Effector CD4-positive, alpha-beta T cell (primary cell): ENCODE data around the gene CPA2.
"Not testable (repeated sequence)": the region's sequence is repeated elsewhere in the genome, so short reads cannot be mapped to it uniquely, and the experiment has no call there.

Experiments
- DNase-seq: peaks from one replicate; pipeline ENCODE4 v3.0.0-alpha.2; 2020

Gene CPA2

DNA sequence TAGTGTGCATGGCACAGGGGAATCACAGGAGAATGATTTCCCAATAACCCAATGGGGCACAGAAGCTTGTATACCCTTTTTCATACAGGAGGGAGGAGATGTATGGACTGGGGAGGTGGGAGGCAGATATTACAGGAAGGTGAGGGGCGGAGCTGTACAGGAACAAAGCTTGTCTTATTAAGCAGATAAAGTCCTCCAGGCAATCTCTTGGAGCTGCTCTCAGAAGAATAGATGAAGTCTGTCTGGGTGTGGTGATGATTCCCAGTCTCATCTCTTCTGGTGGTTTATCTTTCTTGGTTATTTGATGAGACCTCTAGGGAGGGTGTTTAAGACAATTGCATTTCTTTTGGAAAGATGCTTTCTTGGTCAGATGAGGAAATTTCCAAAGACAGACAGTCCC, 52.9 kb downstream of the CPA2 start:
- DNase-seq, result no peak

DNA sequence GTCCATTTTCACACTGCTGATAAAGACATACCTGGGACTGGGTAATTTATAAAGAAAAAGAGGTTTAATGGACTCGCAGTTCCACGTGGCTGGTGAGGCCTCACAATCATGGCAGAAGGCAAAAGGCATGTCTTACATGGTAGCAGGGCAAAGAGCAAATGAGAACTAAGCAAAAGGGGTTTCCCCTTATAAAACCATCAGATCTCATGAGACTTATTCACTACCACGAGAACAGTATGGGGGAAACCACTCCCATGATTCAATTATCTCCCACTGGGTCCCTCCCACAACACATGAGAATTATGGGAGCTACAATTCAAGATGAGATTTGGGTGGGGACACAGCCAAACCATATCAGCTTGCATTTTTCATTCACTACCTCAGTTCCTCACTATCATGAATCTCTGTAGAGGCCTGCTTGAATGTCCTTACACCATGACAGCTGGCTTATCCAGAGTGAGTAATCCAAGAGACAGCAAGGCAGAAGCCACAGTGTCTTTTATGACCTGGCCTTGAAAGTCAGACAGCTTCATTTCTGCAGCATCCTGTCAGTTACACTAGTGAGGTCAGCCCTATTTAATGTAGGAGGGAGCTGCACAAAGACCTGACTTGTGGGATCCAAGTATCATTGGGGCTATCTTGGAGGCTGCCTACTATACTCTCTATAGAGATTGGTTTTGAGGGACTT, 55.0 kb downstream of the CPA2 start:
- DNase-seq, result not testable (repeated sequence)

DNA sequence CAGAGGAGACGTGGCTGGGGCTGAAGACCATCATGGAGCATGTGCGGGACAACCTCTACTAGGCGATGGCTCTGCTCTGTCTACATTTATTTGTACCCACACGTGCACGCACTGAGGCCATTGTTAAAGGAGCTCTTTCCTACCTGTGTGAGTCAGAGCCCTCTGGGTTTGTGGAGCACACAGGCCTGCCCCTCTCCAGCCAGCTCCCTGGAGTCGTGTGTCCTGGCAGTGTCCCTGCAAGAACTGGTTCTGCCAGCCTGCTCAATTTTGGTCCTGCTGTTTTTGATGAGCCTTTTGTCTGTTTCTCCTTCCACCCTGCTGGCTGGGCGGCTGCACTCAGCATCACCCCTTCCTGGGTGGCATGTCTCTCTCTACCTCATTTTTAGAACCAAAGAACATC, 56.0 kb downstream of the CPA2 start:
- DNase-seq, result no peak

DNA sequence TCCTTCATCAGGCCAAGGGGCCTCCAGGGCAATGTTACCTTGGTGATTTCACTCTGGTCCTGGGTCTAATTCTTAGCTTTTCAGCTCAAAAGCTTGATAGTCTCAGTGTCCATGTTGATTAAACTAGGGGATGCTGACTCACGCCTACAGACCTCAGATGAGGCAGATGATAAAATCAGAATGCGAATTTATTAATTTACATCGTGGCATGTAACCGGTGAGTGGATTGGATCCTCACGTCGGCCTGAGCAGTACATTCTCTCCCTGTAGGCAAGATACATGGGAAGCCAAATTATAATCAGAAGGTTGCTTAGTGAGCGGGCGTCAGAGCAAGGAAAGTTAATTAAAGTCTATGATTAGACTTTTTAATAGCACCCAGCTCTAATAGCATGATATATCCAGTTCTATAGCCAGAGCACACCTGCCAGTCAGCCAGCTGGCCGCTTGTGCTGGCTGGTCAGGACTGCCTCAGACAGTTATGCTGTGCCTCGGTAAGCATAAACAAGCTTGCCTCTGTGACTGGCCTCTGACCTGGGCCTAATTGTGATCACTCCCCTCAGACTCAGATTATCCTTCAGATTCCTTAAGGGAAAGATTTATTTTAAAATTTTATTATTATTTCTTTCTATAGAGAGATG, 57.8 kb downstream of the CPA2 start:
- DNase-seq, result no peak

DNA sequence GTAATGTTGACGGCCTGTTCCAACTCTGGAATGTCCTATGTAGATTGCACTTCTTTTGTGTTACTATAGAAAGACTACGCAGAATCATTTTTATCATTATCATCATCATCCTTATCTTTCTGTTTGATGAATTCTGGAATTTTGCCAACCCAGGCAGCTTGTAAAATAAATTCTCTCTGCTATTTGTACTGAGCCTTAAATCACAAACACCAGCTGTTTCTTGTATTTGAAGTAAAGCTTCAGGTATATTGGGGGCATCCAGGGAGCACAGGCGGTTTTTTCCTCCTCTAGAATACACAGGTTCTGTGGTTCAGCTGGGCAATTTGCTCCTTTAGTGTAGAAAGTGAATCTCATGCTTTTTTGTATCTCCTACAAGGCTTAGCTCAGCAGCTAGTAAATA, 63.0 kb downstream of the CPA2 start:
- no peak for DNase-seq

DNA sequence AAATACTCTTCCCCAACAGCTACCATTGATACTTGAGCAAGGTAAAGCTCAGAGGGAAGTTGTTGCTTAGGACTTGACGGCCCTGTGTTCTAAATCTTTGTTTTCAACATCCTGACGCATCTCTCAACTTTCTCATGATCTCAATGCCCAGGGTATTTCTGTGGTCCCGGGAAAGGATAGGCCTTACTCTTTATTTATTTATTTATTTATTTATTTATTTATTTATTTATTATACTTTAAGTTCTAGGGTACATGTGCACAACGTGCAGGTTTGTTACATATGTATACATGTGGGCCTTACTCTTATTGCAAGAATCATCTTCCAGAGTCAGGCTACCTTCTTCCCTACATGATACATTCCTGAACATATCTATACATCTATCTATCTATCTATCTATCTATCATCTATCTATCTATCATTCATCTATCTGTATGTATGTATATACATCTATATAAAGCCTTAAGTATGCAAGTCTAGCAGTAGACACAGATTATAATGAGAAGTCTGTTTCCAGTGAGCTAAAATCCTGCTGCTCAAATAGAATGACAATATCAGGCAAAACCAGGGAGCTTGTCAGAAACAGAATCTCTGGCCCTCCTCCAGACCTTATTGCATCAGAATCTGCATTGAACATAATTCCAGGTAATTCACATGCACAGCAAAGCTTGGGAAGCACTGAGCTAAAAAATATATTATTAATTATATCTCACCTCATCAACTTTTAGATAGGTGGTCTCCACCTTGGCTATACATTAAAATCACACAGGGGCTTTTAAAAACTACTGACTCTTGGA, 65.8 kb downstream of the CPA2 start:
- no peak for DNase-seq

DNA sequence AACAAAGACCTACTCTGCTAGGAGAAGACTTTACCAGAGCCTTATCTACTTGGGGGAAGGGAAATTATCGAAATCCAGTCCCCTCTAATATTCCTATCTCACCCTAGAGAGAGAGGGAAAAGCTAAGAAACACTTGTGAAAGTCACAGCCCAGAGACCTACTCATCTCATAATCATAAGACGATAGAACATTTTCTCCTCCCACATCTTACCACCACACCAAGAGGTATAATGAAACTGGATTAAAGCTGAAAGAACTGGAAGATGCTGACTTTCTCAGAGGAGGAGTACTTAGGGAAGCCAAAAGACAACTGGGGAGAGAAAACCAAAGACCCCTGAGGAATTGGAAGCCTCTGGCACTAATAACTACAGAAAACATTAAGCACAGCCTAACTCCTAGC, 67.2 kb downstream of the CPA2 start:
- DNase-seq, result no peak

DNA sequence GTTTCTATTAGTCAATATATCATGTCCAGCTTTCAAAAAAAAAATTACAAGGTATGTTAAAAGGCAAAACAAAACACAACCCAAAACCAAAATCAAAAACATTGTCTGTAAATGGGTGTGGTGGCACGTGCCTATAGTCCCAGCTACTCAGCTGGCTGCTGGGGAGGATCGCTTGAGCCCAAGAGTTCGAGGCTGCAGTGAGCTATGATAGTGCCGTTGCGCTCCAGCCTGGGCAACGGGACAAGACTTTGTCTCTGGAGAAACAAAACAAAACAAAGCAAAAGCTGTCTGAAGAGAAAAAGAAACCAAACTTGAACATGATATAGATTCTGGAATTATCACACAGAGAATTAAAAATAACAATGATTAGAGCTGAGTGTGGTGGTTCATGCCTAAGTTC, 67.6 kb downstream of the CPA2 start:
- no peak for DNase-seq

DNA sequence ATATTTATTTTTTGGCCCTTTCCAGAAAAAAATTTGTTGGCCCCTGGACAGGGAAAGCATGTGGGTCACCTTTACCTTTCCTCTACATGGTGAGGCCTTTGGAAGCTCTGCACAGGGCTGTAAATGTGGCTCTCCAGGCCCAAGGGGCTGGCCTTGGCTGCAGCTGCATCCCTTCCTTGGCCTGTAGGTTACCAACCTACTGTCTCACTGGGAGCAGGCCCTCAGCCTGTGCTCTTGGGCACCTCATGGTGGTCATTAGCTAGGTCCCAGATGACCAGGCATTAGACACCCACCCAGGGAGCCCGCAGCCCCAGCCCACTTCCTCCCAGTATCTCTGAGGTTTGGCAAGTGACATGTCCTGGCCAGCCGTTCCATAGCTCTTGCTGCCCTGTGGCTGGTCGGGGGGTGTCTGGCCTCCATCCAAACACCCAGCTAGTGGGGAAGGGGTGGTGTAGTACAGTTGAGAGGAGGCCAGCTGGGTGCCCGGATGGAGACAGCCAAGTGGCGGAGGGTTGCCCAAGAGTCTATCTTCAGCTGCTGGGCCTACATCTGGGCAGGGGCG, 70.8 kb downstream of the CPA2 start:
- DNase-seq, result no peak

DNA sequence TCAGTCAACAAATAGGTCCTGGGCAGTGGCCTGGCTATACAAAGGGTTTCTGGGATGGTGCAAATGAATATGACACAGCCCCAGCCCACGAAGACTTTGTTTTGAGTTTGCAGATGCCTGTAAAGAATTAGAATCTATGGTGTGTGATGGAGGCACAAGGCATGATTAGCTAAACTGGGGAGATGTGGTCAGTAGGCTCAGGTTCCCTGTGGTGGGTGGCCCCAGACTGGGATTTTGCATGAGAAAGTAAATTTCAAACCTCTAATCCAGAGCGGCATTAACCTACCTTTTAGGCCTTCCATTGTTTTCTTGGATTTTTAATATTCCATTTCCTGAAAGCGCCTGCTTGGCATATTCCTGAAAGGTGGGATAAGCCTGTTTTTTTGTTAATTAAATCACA, 71.6 kb downstream of the CPA2 start:
- DNase-seq, result no peak
